Coronary artery (tissue), 2 donors: ENCODE measurements around the gene NEDD4L.

ENCODE experiments used
- DNase-seq: peaks from one replicate; pipeline ENCODE4 v3.0.0-alpha.2; 2017; ENCODE audit warnings: low spot score
- H3K27ac ChIP-seq, 2 donors: fragments of 200-600 bp; sonication (generic); one replicate each; pipeline ENCODE4 v1.5.1; 2016 to 2019
- H3K4me3 ChIP-seq: fragments of 200-600 bp; sonication (generic); 2 replicates; pipeline ENCODE4 v1.5.1; 2016; ENCODE audit warnings: mild to moderate bottlenecking, moderate library complexity
- TF ChIP-seq, protein P1 (sequence below): fragments of 200-600 bp; sonication (generic); IDR thresholded peaks from one replicate; pipeline ENCODE4 v1.5.1; 2019; ENCODE audit warnings: antibody characterized with exemption

The NEDD4L gene

DNA sequence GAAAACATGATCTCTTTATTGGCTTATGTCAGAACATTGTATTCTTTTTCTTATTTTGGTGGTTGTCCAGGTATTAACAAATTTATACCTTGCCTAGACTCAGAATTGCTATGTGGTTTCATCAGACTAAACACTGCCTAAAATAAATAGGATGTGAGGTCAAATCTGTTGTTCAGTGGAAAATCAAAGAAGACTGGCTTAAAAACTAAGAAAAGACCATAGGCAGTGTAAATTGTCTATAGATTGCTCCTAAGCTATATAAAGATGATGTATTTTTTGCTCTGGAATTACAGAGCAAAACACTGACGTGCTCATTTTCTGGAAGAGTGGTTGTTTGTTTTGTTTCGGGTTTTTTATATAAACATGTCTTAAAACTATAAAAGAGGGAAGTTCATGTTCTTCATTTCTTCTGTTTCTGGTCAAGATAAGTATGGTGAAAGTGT is 318.8 kb downstream of the NEDD4L start:
- DNase-seq: no peak
- TF ChIP-seq, protein P1, sequence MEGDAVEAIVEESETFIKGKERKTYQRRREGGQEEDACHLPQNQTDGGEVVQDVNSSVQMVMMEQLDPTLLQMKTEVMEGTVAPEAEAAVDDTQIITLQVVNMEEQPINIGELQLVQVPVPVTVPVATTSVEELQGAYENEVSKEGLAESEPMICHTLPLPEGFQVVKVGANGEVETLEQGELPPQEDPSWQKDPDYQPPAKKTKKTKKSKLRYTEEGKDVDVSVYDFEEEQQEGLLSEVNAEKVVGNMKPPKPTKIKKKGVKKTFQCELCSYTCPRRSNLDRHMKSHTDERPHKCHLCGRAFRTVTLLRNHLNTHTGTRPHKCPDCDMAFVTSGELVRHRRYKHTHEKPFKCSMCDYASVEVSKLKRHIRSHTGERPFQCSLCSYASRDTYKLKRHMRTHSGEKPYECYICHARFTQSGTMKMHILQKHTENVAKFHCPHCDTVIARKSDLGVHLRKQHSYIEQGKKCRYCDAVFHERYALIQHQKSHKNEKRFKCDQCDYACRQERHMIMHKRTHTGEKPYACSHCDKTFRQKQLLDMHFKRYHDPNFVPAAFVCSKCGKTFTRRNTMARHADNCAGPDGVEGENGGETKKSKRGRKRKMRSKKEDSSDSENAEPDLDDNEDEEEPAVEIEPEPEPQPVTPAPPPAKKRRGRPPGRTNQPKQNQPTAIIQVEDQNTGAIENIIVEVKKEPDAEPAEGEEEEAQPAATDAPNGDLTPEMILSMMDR: no peak
- H3K27ac ChIP-seq: peak overlapping the region in 1 of 2 donors; percentile 66
- no peak overlapping the region for H3K4me3 ChIP-seq

DNA sequence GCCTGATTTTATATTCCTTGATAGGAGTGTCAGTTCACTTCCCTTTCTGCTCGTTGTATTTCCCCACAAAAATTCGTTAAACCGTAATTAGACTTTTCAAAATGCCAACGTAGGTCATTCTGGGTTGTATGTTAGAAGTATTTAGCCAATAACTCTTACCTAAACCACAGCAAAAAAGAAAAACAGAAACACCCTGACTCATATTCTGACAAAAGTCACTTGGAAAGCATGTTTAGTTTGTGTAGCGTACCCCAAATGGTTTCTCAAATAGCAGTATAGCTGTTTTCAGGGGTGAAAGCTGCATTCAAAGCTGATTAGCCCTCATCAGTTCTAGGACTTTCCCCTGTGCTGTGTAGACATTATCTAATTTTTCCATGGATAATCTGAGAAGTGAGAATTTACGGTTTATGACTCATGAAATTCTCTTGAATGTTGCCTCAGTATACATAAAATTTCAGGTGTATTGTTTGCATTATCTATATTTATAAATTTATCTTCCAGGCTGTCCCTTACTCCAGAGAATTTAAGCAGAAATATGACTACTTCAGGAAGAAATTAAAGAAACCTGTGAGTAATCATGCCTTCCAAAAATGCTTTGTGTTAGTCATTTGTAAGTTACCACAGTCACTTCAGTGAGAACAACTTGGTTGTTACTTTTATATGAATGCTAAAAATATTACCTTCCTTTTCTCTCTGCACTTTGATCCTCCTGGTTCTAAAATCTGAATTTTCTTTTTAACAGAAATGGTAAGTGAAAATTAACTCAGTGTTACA is 319.9 kb downstream of the NEDD4L start:
- H3K4me3 ChIP-seq: no peak overlapping the region
- TF ChIP-seq, protein P1: no peak
- DNase-seq: no peak
- H3K27ac ChIP-seq: no peak overlapping the region

DNA sequence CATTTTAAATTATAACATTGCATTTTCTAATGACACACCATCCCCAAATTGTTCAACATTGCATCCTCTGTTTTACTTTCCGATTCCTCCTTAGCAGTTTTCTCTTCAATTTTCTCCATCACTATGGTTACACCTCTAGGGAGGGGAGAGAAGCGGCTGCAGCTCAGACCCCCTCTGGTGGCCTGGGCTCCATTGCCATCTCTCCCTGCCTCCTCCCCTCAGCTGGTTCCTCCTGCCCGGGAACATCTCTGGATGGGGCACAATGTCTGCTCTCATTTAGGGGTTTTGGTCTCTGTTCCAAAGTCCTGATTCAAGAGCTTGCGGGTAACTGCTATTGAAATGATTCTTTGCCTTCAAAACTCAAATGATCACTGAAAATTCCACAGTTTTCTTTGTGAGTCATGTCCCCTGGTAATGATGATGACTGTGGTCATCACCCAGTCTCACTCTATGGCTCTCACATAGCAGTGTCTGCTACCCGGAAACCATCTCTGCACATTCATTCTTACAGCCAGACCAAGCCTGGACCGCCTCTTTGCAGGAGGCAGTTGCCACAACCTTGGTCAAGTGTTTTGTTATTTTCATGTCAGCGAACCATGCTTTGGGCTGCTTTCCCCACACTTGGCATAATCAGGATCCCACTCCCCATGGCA is 321.0 kb downstream of the NEDD4L start:
- no peak overlapping the region for H3K4me3 ChIP-seq
- TF ChIP-seq, protein P1: no peak
- H3K27ac ChIP-seq: no peak overlapping the region
- DNase-seq: no peak

DNA sequence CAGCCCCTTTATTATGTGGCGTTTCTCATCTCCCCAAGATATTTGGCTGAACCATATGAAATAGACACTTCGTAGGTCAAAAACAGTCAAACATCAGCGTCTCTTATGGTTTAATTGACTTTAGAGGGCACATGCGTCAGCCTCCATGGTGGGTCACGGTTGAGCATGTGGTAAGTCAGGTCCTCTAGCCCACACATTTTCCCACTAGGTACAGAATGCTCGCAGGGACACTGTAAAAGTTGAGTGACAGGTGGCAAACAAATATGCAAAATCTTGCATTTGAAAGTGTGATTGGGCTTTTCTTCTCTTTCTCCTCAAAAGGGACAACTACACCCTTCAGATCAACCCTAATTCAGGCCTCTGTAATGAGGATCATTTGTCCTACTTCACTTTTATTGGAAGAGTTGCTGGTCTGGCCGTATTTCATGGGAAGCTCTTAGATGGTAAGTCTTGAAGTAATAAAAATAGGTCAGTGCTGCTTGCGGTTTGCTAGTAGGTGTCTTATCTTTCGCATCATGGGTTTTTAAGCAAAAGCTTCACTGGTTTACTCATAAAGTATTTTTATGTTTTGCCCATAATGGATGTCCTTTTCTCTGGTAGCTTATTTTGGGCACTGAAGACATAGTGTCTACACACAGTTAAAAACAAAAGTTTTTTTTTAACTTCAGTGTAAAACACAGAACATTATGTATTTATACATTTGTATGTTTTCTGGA is 323.6 kb downstream of the NEDD4L start:
- DNase-seq: no peak
- Histone ChIP-seq H3K27ac (no peak overlapping the region), H3K4me3 (no peak overlapping the region)
- TF ChIP-seq, protein P1: no peak

DNA sequence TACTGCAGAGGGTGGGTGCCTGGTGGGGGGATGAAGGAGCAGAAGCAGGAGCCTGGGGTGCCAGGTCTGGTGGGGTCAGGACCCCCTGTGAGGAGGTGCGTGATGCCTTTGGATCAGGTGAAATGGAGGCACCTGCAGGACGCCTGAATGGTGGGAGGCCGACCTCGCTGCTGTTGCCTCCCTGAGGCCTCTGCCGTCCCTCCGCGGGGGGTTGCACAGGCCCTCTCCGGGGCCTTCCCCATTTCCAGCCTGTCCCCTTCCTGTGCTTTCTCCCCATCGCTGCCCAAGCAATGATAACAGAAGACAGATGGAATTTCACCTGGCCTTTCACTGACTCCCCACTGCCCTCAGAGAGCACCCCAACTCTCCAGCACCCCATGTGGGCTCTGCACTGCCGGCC is 325.6 kb downstream of the NEDD4L start:
- TF ChIP-seq, protein P1: no peak
- Histone ChIP-seq H3K27ac (no peak overlapping the region), H3K4me3 (no peak overlapping the region)
- DNase-seq: no peak

DNA sequence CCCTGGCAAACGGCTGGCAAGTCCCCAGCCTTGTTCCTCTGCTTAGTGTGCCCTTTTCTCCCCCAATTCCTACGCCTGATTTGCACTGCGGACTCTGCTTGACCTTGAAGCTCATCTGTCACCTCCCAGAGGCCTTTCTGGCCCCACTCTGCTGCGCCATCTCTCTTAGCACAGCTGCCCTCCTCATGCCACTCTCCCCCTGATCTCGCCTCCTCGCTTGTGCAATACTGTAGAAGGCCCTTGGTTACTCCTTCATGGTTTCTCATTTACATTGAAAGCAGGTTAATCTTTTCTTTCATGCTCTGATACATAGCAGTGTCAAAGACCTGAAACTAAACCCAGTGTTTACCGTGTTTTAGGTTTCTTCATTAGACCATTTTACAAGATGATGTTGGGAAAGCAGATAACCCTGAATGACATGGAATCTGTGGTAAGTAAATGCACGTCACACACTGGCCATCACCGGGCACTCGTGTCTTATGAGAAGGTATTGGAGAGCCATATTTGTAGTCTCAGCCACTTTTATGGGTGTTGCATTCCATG is 326.1 kb downstream of the NEDD4L start:
- TF ChIP-seq, protein P1: no peak
- Histone ChIP-seq H3K4me3 (no peak overlapping the region), H3K27ac (no peak overlapping the region)
- DNase-seq: no peak
